H1 (cell line): ENCODE results near the gene ARFRP1.

Experiments used
- BACH1 ChIP-seq: IDR thresholded peaks from 2 replicates; pipeline ENCODE4 v1.6.1; 2012; ENCODE audit warnings: low read length, improper control_type of control experiment
- CTCF ChIP-seq, 3 experiments: IDR thresholded peaks; 1 replicate in 2 of 3; 2 replicates in 1 of 3; pipeline versions ENCODE4 v1.5.1 to v1.6.1; 2011; ENCODE audit warnings: low read length in 3 of 3, mild to moderate bottlenecking in 3 of 3, inconsistent platforms in 2 of 3, low read depth in 1 of 3, moderate library complexity in 1 of 3; ENCODE audit not compliant: insufficient read depth in 1 of 3; ENCODE audit errors: control extremely low read depth in 1 of 3
- EP300 ChIP-seq, 2 experiments: IDR thresholded peaks; 1 replicate in 1 of 2; 2 replicates in 1 of 2; pipeline ENCODE4 v1.6.1; 2011 to 2012; ENCODE audit warnings: low read depth in 2 of 2, low read length in 2 of 2, mild to moderate bottlenecking in 2 of 2, borderline replicate concordance in 1 of 2, inconsistent platforms in 1 of 2, moderate library complexity in 1 of 2
- EZH2 ChIP-seq: fragments of 200-600 bp; sonication (generic); IDR thresholded peaks from 2 replicates; pipeline ENCODE4 v1.7.1; 2012; ENCODE audit warnings: low read depth, mild to moderate bottlenecking, moderate library complexity, low read length, inconsistent platforms; ENCODE audit not compliant: severe bottlenecking
- GABPA ChIP-seq: IDR thresholded peaks from 2 replicates; pipeline ENCODE4 v1.6.1; 2011; ENCODE audit warnings: mild to moderate bottlenecking, low read length, moderate library complexity, borderline replicate concordance; ENCODE audit not compliant: insufficient read depth
- HDAC2 ChIP-seq, 2 experiments: fragments of 300-600 bp in 1 of 2; sonication (generic) in 1 of 2; IDR thresholded peaks; 2 replicates each; pipeline ENCODE4 v1.6.1; 2011 to 2012; ENCODE audit warnings: low read depth in 2 of 2, low read length in 2 of 2, mild to moderate bottlenecking in 2 of 2, moderate library complexity in 2 of 2, borderline replicate concordance in 1 of 2, inconsistent platforms in 1 of 2
- HDAC6 ChIP-seq: IDR thresholded peaks from one replicate; pipeline ENCODE4 v1.7.1; 2012; ENCODE audit warnings: low read depth, mild to moderate bottlenecking, inconsistent platforms, low read length, moderate library complexity
- JUND ChIP-seq: IDR thresholded peaks from 2 replicates; pipeline ENCODE4 v1.6.1; 2011; ENCODE audit warnings: mild to moderate bottlenecking, improper control_type of control experiment, low read length
- KDM1A ChIP-seq: fragments of 200-600, 300-600 bp; sonication (generic); IDR thresholded peaks from 2 replicates; pipeline ENCODE4 v1.7.1; 2016; ENCODE audit warnings: mild to moderate bottlenecking, low read length, borderline replicate concordance
- MAX ChIP-seq: IDR thresholded peaks from 2 replicates; pipeline ENCODE4 v1.6.1; 2012; ENCODE audit warnings: inconsistent platforms
- POLR2A ChIP-seq, 2 experiments: IDR thresholded peaks; 1 replicate in 1 of 2; 2 replicates in 1 of 2; pipeline ENCODE4 v1.6.1; 2011; ENCODE audit warnings: low read depth in 2 of 2, low read length in 2 of 2, mild to moderate bottlenecking in 2 of 2; ENCODE audit errors: control extremely low read depth in 1 of 2
- POLR2AphosphoS5 ChIP-seq: IDR thresholded peaks from 2 replicates; pipeline ENCODE4 v1.6.1; 2011; ENCODE audit warnings: low read depth, low read length
- SP2 ChIP-seq: IDR thresholded peaks from 2 replicates; pipeline ENCODE4 v1.6.1; 2012; ENCODE audit warnings: mild to moderate bottlenecking, low read length, inconsistent platforms
- TCF12 ChIP-seq: IDR thresholded peaks from 2 replicates; pipeline ENCODE4 v1.6.1; 2011; ENCODE audit warnings: low read depth, mild to moderate bottlenecking, low read length

GRCh38 chr20:63745961-63746731, 38.4 kb upstream of the ARFRP1 start:
- TF ChIP-seq TCF12: no peak
- no peak for TF ChIP-seq JUND
- TF ChIP-seq POLR2A (IDR thresholded peaks at IDR 0.05; ENCODE audit: control extremely low read depth in 1 of 2, low read depth in 2 of 2, low read length in 2 of 2): no peak
- no peak for TF ChIP-seq CTCF (IDR thresholded peaks at IDR 0.05; ENCODE audit: control extremely low read depth in 1 of 3, insufficient read depth in 1 of 3, low read depth in 1 of 3, low read length in 3 of 3)
- TF ChIP-seq MAX: no peak
- no peak for TF ChIP-seq POLR2AphosphoS5
- no peak for TF ChIP-seq KDM1A
- no peak for TF ChIP-seq SP2
- TF ChIP-seq BACH1: no peak
- TF ChIP-seq EP300 (IDR thresholded peaks at IDR 0.05; ENCODE audit: borderline replicate concordance in 1 of 2, low read depth in 2 of 2, low read length in 2 of 2): no peak
- TF ChIP-seq EZH2: no peak
- TF ChIP-seq GABPA: no peak
- TF ChIP-seq HDAC6: no peak
- no peak for TF ChIP-seq HDAC2 (IDR thresholded peaks at IDR 0.05; ENCODE audit: borderline replicate concordance in 1 of 2, low read depth in 2 of 2, low read length in 2 of 2)
